Mesodermal cell (in vitro differentiated cells): ENCODE results near the gene TMEM106C.

Experiments
- H3K27ac ChIP-seq: 2 replicates; pipeline ENCODE4 v1.7.0; 2013; ENCODE audit warnings: mild to moderate bottlenecking, low read depth, low read length, moderate library complexity; ENCODE audit not compliant: severe bottlenecking
- H3K36me3 ChIP-seq: 2 replicates; pipeline ENCODE4 v1.7.1; 2013; ENCODE audit warnings: mild to moderate bottlenecking, low read length, moderate library complexity; ENCODE audit not compliant: control insufficient read depth, insufficient read depth
- H3K4me1 ChIP-seq: one replicate; pipeline ENCODE4 v1.7.1; 2013; ENCODE audit warnings: mild to moderate bottlenecking, low read length; ENCODE audit not compliant: insufficient read depth, control insufficient read depth, poor library complexity, severe bottlenecking
- H3K4me3 ChIP-seq: 2 replicates; pipeline ENCODE4 v1.7.0; 2013; ENCODE audit warnings: low read length, control low read depth, mild to moderate bottlenecking; ENCODE audit not compliant: insufficient read depth, poor library complexity, severe bottlenecking; ENCODE audit errors: extremely low read depth
- H3K9me3 ChIP-seq: 2 replicates; pipeline ENCODE4 v1.7.1; 2013; ENCODE audit warnings: mild to moderate bottlenecking, low read length, moderate library complexity; ENCODE audit not compliant: control insufficient read depth
- WGBS, 2 experiments: methylation state at CpG; one replicate each; pipeline ENCODE4 v1.1.5; 2013; ENCODE audit warnings: missing lambda C conversion rate in 2 of 2; ENCODE audit not compliant: insufficient coverage in 2 of 2; 5-methylcytosine and 5-hydroxymethylcytosine counted together

The TMEM106C gene

GRCh38 chr12:47940773-47941474, 22.5 kb upstream of the TMEM106C start:
- H3K4me1 ChIP-seq, result peaks cover 12% of the 10 kb centered on the region
- H3K9me3 ChIP-seq, result no peaks in the 10 kb centered on the region
- H3K36me3 ChIP-seq, result no peaks in the 10 kb centered on the region
- 86 to 94% methylated on average over 10 of the region's 10 CpGs for WGBS, 2 experiments
- no peak overlapping the region for H3K4me3 ChIP-seq
- no peak overlapping the region for H3K27ac ChIP-seq

DNA sequence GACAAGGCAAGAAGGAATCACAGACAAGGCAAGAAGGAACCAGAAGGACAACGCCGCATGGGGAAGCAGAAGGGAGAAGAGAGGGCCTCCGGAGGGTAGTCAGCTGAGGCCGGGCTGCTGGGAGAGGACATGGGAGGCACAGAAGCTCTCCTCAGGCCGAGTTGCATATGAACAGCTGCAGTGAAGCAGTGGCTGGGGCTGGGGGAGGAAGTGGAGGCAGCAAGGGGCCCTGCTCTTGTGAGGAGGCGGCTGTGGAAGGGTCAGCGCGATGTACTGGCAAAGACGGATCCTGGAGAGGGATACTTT, 22.0 kb upstream of the TMEM106C start:
- H3K4me3 ChIP-seq, result no peak overlapping the region
- no peaks in the 10 kb centered on the region for H3K36me3 ChIP-seq
- WGBS, 2 experiments, result 75 to 88% methylated on average over 8 to 9 of the region's 9 CpGs
- no peak overlapping the region for H3K27ac ChIP-seq
- no peaks in the 10 kb centered on the region for H3K9me3 ChIP-seq
- peaks cover 12% of the 10 kb centered on the region for H3K4me1 ChIP-seq

DNA sequence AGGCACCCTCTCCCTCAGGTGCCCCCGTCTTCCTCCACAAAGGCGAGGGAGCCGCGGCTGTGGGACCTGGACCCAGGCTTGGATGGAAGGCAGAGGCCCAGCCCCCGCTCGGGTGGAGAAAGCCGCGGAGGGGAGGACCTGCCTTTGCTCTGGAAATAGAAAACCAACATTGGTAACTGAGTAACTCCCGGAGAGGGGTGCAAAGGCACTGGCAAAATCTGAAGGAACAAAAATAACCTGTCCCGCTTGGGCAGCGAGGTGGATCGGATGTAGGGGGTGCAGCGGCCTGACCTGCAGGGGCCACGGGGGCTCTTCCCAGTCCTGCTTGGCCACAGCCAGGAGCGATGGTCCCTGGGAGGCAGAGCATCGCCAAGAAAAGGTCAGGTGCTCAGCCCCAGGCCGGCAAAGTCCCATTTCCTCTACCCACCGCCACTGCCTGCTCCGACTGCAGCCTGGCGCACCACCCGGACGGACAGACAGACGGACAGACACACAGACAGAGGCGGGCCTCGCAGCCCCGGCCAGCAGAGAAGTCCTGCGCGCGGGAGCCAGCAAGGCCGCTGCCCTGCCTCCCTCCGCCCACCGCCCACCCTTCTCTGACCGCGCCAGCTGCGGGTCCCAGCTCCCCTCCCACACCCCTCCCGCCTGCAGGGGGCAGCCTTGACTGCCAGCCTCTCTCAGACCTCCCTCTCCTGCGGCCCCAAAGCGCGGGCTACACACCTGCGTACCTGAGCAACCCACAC, 21.4 kb upstream of the TMEM106C start:
- Histone ChIP-seq H3K4me1 (peaks cover 13% of the 10 kb centered on the region), H3K36me3 (no peaks in the 10 kb centered on the region), H3K27ac (no peak overlapping the region), H3K9me3 (no peaks in the 10 kb centered on the region), H3K4me3 (no peak overlapping the region)
- WGBS, 2 experiments, result 31 to 36% methylated on average over 32 to 38 of the region's 40 CpGs

- H3K36me3 ChIP-seq, result no peaks in the 10 kb centered on the region
- H3K4me3 ChIP-seq, result no peak overlapping the region
- peaks cover 16% of the 10 kb centered on the region for H3K4me1 ChIP-seq
- H3K27ac ChIP-seq, result no peak overlapping the region
- WGBS, 2 experiments, result 78 to 80% methylated on average over 13 to 21 of the region's 31 CpGs
- H3K9me3 ChIP-seq, result no peaks in the 10 kb centered on the region
Observed at GRCh38 chr12:47942614-47943225, 20.7 kb upstream of the TMEM106C start.

GRCh38 chr12:47943623-47944340, 19.6 kb upstream of the TMEM106C start:
- peaks cover 7% of the 10 kb centered on the region for H3K4me1 ChIP-seq
- H3K9me3 ChIP-seq, result no peaks in the 10 kb centered on the region
- H3K36me3 ChIP-seq, result no peaks in the 10 kb centered on the region
- H3K4me3 ChIP-seq, result no peak overlapping the region
- H3K27ac ChIP-seq, result no peak overlapping the region
- WGBS, 2 experiments, result 83% methylated on average over 10 to 12 of the region's 12 CpGs

- Histone ChIP-seq H3K27ac (no peak overlapping the region), H3K36me3 (no peaks in the 10 kb centered on the region), H3K4me3 (no peak overlapping the region), H3K4me1 (peaks cover 7% of the 10 kb centered on the region), H3K9me3 (no peaks in the 10 kb centered on the region)
- 93 to 95% methylated on average over 3 to 4 of the region's 6 CpGs for WGBS, 2 experiments
Observed at GRCh38 chr12:47944685-47945340, 18.6 kb upstream of the TMEM106C start.

GRCh38 chr12:47945341-47945728, 18.1 kb upstream of the TMEM106C start:
- 100% methylated on average over 1 of the region's 1 CpG; no CpG with 5 or more reads in 1 of the 2 experiments for WGBS, 2 experiments
- H3K4me3 ChIP-seq, result no peak overlapping the region
- no peaks in the 10 kb centered on the region for H3K9me3 ChIP-seq
- no peak overlapping the region for H3K27ac ChIP-seq
- no peaks in the 10 kb centered on the region for H3K36me3 ChIP-seq
- peaks cover 7% of the 10 kb centered on the region for H3K4me1 ChIP-seq

DNA sequence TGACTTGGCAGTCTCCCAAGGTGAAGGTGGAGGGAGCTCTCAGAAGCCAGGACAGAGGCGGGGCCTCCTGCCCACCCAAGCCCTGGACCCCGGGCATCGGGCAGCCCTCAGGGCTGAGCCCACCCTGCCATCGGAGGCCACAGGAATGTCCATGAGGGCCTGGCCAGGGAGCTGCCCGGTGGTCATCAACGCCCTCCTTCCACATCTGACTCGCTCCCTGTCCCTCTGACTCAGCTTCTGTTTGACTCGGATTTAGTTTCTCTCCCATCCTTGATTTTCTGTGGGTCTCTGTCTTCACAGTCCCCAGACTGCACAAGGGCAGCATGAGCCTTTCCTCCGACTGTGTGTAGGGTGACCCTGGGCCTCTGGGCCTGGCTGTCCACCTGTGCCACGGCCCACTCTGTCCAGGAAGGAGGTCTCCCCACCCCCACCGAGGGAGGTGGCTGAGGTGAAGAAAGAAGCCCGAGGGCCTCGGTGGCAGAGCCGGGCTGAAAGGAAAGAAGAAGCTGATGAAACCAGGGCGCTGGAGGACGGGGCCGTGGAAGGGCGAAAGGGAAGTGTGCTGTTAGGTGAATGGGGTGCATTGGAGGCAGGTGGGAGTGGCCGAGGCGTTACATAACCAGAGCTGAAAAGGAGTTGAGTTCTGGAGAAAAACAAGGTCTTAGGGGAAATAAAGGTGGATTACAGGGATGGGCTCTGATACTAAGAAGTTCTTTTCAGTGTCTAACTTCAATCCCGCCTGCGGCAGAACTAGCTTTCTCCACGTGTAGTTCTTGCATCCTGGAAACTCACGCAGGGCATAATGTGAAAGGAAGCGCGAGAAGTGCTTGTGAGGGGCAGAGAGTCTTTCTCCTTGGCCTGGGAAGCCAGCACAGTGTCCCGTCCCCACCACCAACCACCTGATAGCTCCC, 16.7 kb upstream of the TMEM106C start:
- H3K36me3 ChIP-seq, result no peaks in the 10 kb centered on the region
- 81 to 84% methylated on average over 20 to 24 of the region's 27 CpGs for WGBS, 2 experiments
- H3K4me3 ChIP-seq, result no peak overlapping the region
- H3K27ac ChIP-seq, result no peak overlapping the region
- H3K9me3 ChIP-seq, result no peaks in the 10 kb centered on the region
- peaks cover 7% of the 10 kb centered on the region for H3K4me1 ChIP-seq

DNA sequence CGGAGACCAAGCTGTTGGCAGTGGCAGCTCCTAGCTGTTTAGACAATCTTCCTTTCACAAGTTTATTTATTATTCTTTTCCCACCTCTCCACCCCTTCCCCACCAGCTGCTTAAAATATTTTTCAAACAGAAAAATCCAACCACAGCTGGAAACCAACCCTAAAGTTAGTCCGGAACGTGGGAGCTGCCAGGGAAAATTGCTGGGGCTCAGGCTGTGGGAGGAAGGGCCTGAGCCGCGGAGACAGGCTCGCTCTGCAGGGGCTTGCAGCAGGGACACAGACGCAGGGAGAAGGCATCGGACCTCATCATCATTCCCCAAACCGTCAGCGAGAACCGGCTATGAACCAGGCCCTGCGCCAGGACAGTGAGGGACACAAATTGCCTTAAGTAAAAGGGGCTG, 16.1 kb upstream of the TMEM106C start:
- H3K4me3 ChIP-seq, result no peak overlapping the region
- H3K27ac ChIP-seq, result no peak overlapping the region
- no peaks in the 10 kb centered on the region for H3K36me3 ChIP-seq
- peaks cover 7% of the 10 kb centered on the region for H3K4me1 ChIP-seq
- 77 to 89% methylated on average over 7 to 12 of the region's 12 CpGs for WGBS, 2 experiments
- no peaks in the 10 kb centered on the region for H3K9me3 ChIP-seq
